SU-DHL-6 (cell line): ENCODE results near the gene DNM1.

Source experiments
- CTCF ChIP-seq: fragments of 200-600 bp; sonication (generic); IDR thresholded peaks from one replicate; pipeline ENCODE4 v1.5.1; 2017; ENCODE audit warnings: antibody characterized with exemption, mild to moderate bottlenecking, low read length, moderate library complexity; ENCODE audit not compliant: insufficient read depth, poor library complexity, severe bottlenecking
- EZH2phosphoT487 ChIP-seq: fragments of 200-600 bp; sonication (generic), shearing (Covaris generic); conservative IDR thresholded peaks from 2 replicates; pipeline ENCODE4 v1.6.1; 2018; ENCODE audit warnings: mild to moderate bottlenecking, antibody characterized with exemption, low read length, moderate library complexity, mixed read lengths

GRCh38 chr9:128304136-128304970 lies 101.2 kb downstream of the DNM1 start:
- TF ChIP-seq CTCF: no peak
- no peak for TF ChIP-seq EZH2phosphoT487
